GM12878 (cell line): Measurements from ENCODE around the gene KLRK1. TPM values are rescaled to one million over a fixed set of nuclear protein-coding genes. Genes with fewer than 3 reads are reported as not detected.

Source experiments
- ATF7 ChIP-seq: fragments of 450-650 bp; IDR thresholded peaks from 2 replicates; pipeline ENCODE4 v1.6.1; 2016; ENCODE audit warnings: low read depth, mild to moderate bottlenecking
- CBX3 ChIP-seq: fragments of 200-600 bp; sonication (generic); IDR thresholded peaks from 2 replicates; pipeline ENCODE4 v1.6.1; 2016; ENCODE audit warnings: low read depth, borderline replicate concordance
- CTCF ChIP-seq, 3 experiments: IDR thresholded peaks in 2 of 3; conservative IDR thresholded peaks in 1 of 3; 2 replicates each; pipeline ENCODE4 v1.5.1; 2011; ENCODE audit warnings: low read depth in 3 of 3, low read length in 3 of 3, mild to moderate bottlenecking in 3 of 3, control low read depth in 2 of 3, moderate library complexity in 2 of 3, inconsistent platforms in 1 of 3, mixed read lengths in 1 of 3; ENCODE audit not compliant: control insufficient read depth in 2 of 3, insufficient read depth in 1 of 3; ENCODE audit errors: extremely low read depth in 1 of 3
- EED ChIP-seq: sonication (generic); IDR thresholded peaks from 2 replicates; pipeline ENCODE4 v1.6.1; 2016; ENCODE audit warnings: antibody characterized with exemption, low read depth
- EGR1 ChIP-seq, 2 experiments: IDR thresholded peaks; 1 replicate in 1 of 2; 2 replicates in 1 of 2; pipeline ENCODE4 v1.6.1; 2011 to 2012; ENCODE audit warnings: low read depth in 2 of 2, low read length in 2 of 2, borderline replicate concordance in 1 of 2, mild to moderate bottlenecking in 1 of 2, moderate library complexity in 1 of 2
- ELK1 ChIP-seq: IDR thresholded peaks from 2 replicates; pipeline ENCODE4 v1.6.1; 2012; ENCODE audit warnings: low read depth, low read length, improper control_type of control experiment
- EP300 ChIP-seq, 2 experiments: fragments of 150-350 bp in 1 of 2; IDR thresholded peaks; 2 replicates each; pipeline ENCODE4 v1.6.1; 2011 to 2012; ENCODE audit warnings: low read depth in 2 of 2, low read length in 2 of 2, borderline replicate concordance in 1 of 2, improper control_type of control experiment in 1 of 2, inconsistent platforms in 1 of 2; ENCODE audit not compliant: control insufficient read depth in 1 of 2
- ESRRA ChIP-seq: IDR thresholded peaks from 2 replicates; pipeline ENCODE4 v1.6.1; 2012; ENCODE audit warnings: mild to moderate bottlenecking, low read length, improper control_type of control experiment
- EZH2 ChIP-seq: IDR thresholded peaks from 2 replicates; pipeline ENCODE4 v1.6.1; 2012; ENCODE audit warnings: low read depth, mild to moderate bottlenecking, control low read depth, inconsistent platforms, low read length, borderline replicate concordance; ENCODE audit not compliant: control insufficient read depth
- FOS ChIP-seq: IDR thresholded peaks from 3 replicates; pipeline ENCODE4 v1.6.1; 2011; ENCODE audit warnings: borderline replicate concordance; ENCODE audit not compliant: insufficient read length; ENCODE audit errors: extremely low read depth
- FOXM1 ChIP-seq: IDR thresholded peaks from 2 replicates; pipeline ENCODE4 v1.6.1; 2012; ENCODE audit warnings: low read depth, mild to moderate bottlenecking, inconsistent platforms, low read length, moderate library complexity
- HCFC1 ChIP-seq: fragments of 150-350 bp; IDR thresholded peaks from 2 replicates; pipeline ENCODE4 v1.6.1; 2014; ENCODE audit warnings: low read length
- KLF5 ChIP-seq: fragments of 450-650 bp; IDR thresholded peaks from 2 replicates; pipeline ENCODE4 v1.6.1; 2014; ENCODE audit warnings: mild to moderate bottlenecking; ENCODE audit not compliant: partially characterized antibody
- NFXL1 ChIP-seq: fragments of 450-650 bp; IDR thresholded peaks from 2 replicates; pipeline ENCODE4 v1.6.1; 2017; ENCODE audit warnings: antibody characterized with exemption, mild to moderate bottlenecking, borderline replicate concordance
- NFYA ChIP-seq: IDR thresholded peaks from 2 replicates; pipeline ENCODE4 v1.6.1; 2011; ENCODE audit warnings: low read depth, mild to moderate bottlenecking, low read length, improper control_type of control experiment, borderline replicate concordance
- NR2F1 ChIP-seq: fragments of 450-650 bp; conservative IDR thresholded peaks from 2 replicates; pipeline ENCODE4 v1.6.1; 2017; ENCODE audit warnings: mild to moderate bottlenecking
- NRF1 ChIP-seq: conservative IDR thresholded peaks from 2 replicates; pipeline ENCODE4 v1.6.1; 2011; ENCODE audit warnings: mild to moderate bottlenecking, low read depth, low read length, improper control_type of control experiment
- PML ChIP-seq: IDR thresholded peaks from 2 replicates; pipeline ENCODE4 v1.6.1; 2012; ENCODE audit warnings: low read length, inconsistent platforms
- POLR2A ChIP-seq: IDR thresholded peaks from 2 replicates; pipeline ENCODE4 v1.6.1; 2011; ENCODE audit warnings: low read depth, mild to moderate bottlenecking, low read length
- POU2F2 ChIP-seq: IDR thresholded peaks from 3 replicates; pipeline ENCODE4 v1.6.1; 2011; ENCODE audit warnings: low read depth, mild to moderate bottlenecking, low read length, borderline replicate concordance
- RBBP5 ChIP-seq: fragments of 200-600 bp; sonication (generic); conservative IDR thresholded peaks from 2 replicates; pipeline ENCODE4 v1.6.1; 2016
- RELA ChIP-seq: fragments of 450-650 bp; IDR thresholded peaks from 2 replicates; pipeline ENCODE4 v1.8.0; 2014; ENCODE audit warnings: borderline replicate concordance; ENCODE audit not compliant: partially characterized antibody
- SIX5 ChIP-seq: IDR thresholded peaks from 2 replicates; pipeline ENCODE4 v1.6.1; 2011; ENCODE audit warnings: mild to moderate bottlenecking, low read depth, low read length, moderate library complexity; ENCODE audit not compliant: severe bottlenecking
- SREBF2 ChIP-seq: IDR thresholded peaks from 2 replicates; pipeline ENCODE4 v1.6.1; 2012; ENCODE audit warnings: mild to moderate bottlenecking, low read length
- TCF12 ChIP-seq: IDR thresholded peaks from 2 replicates; pipeline ENCODE4 v1.6.1; 2011; ENCODE audit warnings: low read depth, mild to moderate bottlenecking, low read length
- TCF7 ChIP-seq: IDR thresholded peaks from 2 replicates; pipeline ENCODE4 v1.6.1; 2014; ENCODE audit warnings: antibody characterized with exemption, borderline replicate concordance
- ZBED1 ChIP-seq: IDR thresholded peaks from 2 replicates; pipeline ENCODE4 v1.6.1; 2016; ENCODE audit warnings: borderline replicate concordance
- ZNF24 ChIP-seq: fragments of 450-650 bp; IDR thresholded peaks from 2 replicates; pipeline ENCODE4 v1.6.1; 2017; ENCODE audit warnings: antibody characterized with exemption, mild to moderate bottlenecking
- polyA plus RNA-seq, 11 experiments: library from polyadenylated mRNA; depleted of rRNA in 4 of 11; unstranded in 6 of 11; stranded (reverse) in 5 of 11; fragments of >200 nt; fragmentation: Nextera tagmentation in 4 of 11; fragmentation: Illumina TruSeq in 1 of 11; extraction: Ambion mirVana in 4 of 11; extraction: Trizol in 1 of 11; gene quantifications; 1 replicate in 1 of 11; 2 replicates in 10 of 11; pipeline versions ENCODE4 v1.2.1 to v1.2.3, GENCODE V29; 2011 to 2016; ENCODE audit warnings: inconsistent platforms in 2 of 11, missing spikeins in 2 of 11, low read depth in 1 of 11
- total RNA-seq, 4 experiments: library from RNA; depleted of rRNA in 3 of 4; stranded (reverse); fragments of >200 nt in 3 of 4; fragmentation: Illumina TruSeq in 1 of 4; extraction: Trizol in 1 of 4; gene quantifications; 2 replicates each; pipeline versions ENCODE4 v1.2.1 to v1.2.3, GENCODE V29; 2013 to 2021
- TF ChIP-seq, protein P1 (sequence below): fragments of 450-650 bp; IDR thresholded peaks from 2 replicates; pipeline ENCODE4 v1.6.1; 2017; ENCODE audit warnings: mild to moderate bottlenecking

Gene KLRK1
- total and polyA plus RNA-seq, 10 of the 15 experiments (the other 5 are each of a cell fraction or from before 2014, with no cell fraction given), result 0.27 to 2.0 (median 0.99) TPM

DNA sequence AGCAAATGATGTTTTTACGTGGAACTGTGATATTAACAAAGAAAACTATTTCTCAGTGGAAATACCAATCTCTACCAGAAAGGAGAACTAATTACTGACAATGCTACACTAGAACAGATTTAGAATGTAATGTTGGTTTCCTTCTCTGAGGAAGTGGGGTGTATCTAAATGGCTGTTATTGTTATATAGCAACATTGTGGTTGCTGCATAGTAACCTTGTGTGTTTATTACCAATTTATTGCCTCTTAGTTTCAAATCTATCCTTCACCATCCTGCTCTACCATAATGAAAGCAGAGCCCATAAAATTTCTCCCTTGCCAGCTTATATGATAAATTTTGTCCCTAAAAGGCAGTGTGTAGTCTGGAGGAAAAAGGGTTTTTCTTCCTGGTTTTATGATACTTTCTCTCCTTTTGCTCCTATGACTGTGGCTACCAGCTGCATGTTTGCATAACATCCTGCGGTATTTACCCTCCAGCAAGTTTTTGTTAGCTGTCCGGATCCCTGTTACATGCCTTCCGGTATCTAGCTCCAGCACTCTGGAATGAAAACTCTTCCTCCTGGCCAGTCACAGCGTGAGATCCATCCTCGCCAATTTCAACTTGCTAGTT is 5.7 kb upstream of the KLRK1 start (continued):
- TF ChIP-seq RBBP5 (no peak), SIX5 (no peak), HCFC1 (no peak), CBX3 (no peak), EP300 (IDR thresholded peaks at IDR 0.05; ENCODE audit: borderline replicate concordance in 1 of 2, control insufficient read depth in 1 of 2, low read depth in 2 of 2, low read length in 2 of 2) (peak; percentile 91 to 95), PML (no peak), NR2F1 (no peak), ZBED1 (no peak), POU2F2 (peak; percentile 83; the same call in 2 of the 3 replicates), TCF12 (0 out of 2 replicates have a peak, but pooled peaks have one; percentile 37), CTCF (IDR thresholded peaks at IDR 0.05 in 2 of 3, conservative IDR thresholded peaks at IDR 0.05 in 1 of 3; ENCODE audit: control insufficient read depth in 2 of 3, extremely low read depth in 1 of 3, insufficient read depth in 1 of 3, low read depth in 3 of 3, low read length in 3 of 3) (no peak), ESRRA (no peak), ATF7 (peak; percentile 75), EGR1 (IDR thresholded peaks at IDR 0.05; ENCODE audit: borderline replicate concordance in 1 of 2, low read depth in 2 of 2, low read length in 2 of 2) (no peak), FOS (no peak), NFYA (no peak), NRF1 (no peak), KLF5 (no peak), TCF7 (no peak), EED (peak; percentile 71), SREBF2 (no peak), ZNF24 (peak; percentile 70), RELA (no peak), EZH2 (no peak), NFXL1 (no peak), ELK1 (no peak), FOXM1 (0 out of 2 replicates have a peak, but pooled peaks have one; percentile 54), POLR2A (no peak)
- TF ChIP-seq, protein P1, sequence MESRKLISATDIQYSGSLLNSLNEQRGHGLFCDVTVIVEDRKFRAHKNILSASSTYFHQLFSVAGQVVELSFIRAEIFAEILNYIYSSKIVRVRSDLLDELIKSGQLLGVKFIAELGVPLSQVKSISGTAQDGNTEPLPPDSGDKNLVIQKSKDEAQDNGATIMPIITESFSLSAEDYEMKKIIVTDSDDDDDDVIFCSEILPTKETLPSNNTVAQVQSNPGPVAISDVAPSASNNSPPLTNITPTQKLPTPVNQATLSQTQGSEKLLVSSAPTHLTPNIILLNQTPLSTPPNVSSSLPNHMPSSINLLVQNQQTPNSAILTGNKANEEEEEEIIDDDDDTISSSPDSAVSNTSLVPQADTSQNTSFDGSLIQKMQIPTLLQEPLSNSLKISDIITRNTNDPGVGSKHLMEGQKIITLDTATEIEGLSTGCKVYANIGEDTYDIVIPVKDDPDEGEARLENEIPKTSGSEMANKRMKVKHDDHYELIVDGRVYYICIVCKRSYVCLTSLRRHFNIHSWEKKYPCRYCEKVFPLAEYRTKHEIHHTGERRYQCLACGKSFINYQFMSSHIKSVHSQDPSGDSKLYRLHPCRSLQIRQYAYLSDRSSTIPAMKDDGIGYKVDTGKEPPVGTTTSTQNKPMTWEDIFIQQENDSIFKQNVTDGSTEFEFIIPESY, result no peak
